ENCODE results near the gene PACC1. TPM values are rescaled to one million over a fixed set of nuclear protein-coding genes. Genes with fewer than 3 reads are reported as not detected.

Gene PACC1
- total RNA-seq, 1 experiment from 2014 or later: 27.7 TPM

DNA sequence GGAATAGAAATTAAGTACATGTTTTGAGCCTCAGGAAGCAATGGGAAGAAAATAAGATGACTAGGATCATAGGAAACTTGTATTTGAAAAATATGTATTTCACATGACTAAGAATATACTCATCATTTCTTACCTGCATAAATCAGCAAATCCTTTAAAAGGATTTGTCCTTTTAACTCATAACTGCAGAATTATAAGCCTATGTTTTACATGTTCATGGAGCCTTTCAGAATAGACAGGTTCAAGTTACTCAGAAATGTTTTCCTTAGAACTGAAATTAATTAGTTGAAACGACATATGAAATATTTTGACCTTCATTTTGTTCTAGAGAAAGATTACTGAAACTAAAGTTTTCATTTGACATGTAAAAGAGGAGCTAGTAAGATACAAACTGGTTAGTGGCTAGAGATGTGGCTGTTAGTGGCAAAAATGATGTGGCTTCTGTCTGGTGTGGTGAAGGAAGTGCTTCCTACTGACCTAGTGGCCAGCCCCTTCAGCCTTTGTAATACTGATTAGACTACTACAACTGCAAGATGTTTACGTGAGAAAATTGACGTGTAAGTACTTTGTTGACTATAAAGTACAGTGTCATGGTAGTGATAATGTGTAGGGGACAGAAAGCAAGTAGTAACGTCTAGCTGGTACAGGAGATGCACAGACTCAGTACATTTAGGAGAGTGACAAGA is 54.7 kb downstream of the PACC1 start:
- Histone ChIP-seq H4K20me1 (ENCODE audit: insufficient read depth) (no peaks in the 10 kb centered on the region), H3K27ac (no peak overlapping the region), H3K9me2 (ENCODE audit: insufficient read depth) (no peaks in the 10 kb centered on the region), H3K4me1 (replicated peaks; ENCODE audit: insufficient read depth) (no peaks in the 10 kb centered on the region), H2AFZ (no peak overlapping the region), H3K27me3 (ENCODE audit: insufficient read depth, low read depth) (no peaks in the 10 kb centered on the region), H3F3A (ENCODE audit: insufficient read depth, low read depth) (peaks cover 8% of the 10 kb centered on the region; the same call in 1 of the 2 replicates), H3K4me3 (no peak overlapping the region), H3K79me2 (ENCODE audit: low read depth) (no peaks in the 10 kb centered on the region), H3K36me3 (ENCODE audit: low read depth) (peaks cover 8% of the 10 kb centered on the region), H3K9me3 (ENCODE audit: insufficient read depth, low read depth) (no peaks in the 10 kb centered on the region), H3K4me2 (no peak overlapping the region)
- intact Hi-C loops (cut with micrococcal nuclease; ENCODE audit: unreplicated experiment): no loop called here
- BruUV-seq (replicated peaks): no TSS peak
- DNase-seq: no peak
- no peak for TF ChIP-seq EZH2 (IDR thresholded peaks at IDR 0.05; ENCODE audit: low read depth)
- TF ChIP-seq, protein P1, sequence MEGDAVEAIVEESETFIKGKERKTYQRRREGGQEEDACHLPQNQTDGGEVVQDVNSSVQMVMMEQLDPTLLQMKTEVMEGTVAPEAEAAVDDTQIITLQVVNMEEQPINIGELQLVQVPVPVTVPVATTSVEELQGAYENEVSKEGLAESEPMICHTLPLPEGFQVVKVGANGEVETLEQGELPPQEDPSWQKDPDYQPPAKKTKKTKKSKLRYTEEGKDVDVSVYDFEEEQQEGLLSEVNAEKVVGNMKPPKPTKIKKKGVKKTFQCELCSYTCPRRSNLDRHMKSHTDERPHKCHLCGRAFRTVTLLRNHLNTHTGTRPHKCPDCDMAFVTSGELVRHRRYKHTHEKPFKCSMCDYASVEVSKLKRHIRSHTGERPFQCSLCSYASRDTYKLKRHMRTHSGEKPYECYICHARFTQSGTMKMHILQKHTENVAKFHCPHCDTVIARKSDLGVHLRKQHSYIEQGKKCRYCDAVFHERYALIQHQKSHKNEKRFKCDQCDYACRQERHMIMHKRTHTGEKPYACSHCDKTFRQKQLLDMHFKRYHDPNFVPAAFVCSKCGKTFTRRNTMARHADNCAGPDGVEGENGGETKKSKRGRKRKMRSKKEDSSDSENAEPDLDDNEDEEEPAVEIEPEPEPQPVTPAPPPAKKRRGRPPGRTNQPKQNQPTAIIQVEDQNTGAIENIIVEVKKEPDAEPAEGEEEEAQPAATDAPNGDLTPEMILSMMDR (conservative IDR thresholded peaks at IDR 0.05): no peak
- POLR2A ChIA-PET (ENCODE audit: unreplicated experiment): no interaction called here
- CTCF ChIA-PET: interaction anchor here (0.7 kb wide), 1 partner anchor 289 kb away, joined by 3 read pairs; no protein-coding TSS in a partner anchor

DNA sequence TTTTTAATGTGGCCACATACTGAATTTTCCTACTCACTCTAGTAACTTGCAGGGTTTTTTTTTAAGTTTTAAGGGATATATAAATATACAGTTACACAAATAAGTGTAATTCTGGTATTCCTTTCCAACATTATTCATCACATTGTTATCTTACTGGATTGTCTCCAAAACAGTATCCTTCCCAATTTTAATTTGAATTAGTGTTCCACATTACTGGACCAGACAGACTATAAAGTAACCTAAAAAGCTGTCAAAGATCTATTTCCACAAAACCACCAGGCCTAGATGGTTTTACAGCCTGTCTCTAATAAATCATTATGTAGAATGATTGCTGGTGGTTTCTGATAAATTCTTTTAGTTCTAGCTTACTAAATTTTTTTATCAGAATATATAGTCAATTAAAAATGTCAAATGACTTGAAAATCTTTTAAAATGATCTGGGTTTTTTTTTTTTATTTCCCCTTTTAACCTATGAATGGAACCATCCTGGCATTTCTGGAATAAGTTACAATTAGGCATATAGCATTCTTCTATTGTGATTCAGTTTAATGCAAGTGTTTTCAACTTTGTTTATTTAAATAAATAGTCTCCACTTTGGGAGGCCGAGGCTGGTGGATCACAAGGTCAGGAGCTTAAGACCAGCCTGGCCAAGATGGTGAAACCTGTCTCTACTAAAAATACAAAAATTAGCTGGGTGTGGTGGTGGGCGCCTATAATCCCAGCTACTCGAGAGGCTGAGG is 59.3 kb downstream of the PACC1 start:
- Histone ChIP-seq H3K27ac (no peak overlapping the region), H3K4me2 (no peak overlapping the region), H3F3A (ENCODE audit: insufficient read depth, low read depth) (peaks cover 3% of the 10 kb centered on the region; the same call in 1 of the 2 replicates), H3K9me3 (ENCODE audit: insufficient read depth, low read depth) (no peaks in the 10 kb centered on the region), H2AFZ (no peak overlapping the region), H3K4me1 (replicated peaks; ENCODE audit: insufficient read depth) (no peaks in the 10 kb centered on the region), H3K79me2 (ENCODE audit: low read depth) (no peaks in the 10 kb centered on the region), H3K9me2 (ENCODE audit: insufficient read depth) (no peaks in the 10 kb centered on the region), H4K20me1 (ENCODE audit: insufficient read depth) (no peaks in the 10 kb centered on the region), H3K27me3 (ENCODE audit: insufficient read depth, low read depth) (no peaks in the 10 kb centered on the region), H3K36me3 (ENCODE audit: low read depth) (peaks cover 13% of the 10 kb centered on the region; the same call in 1 of the 2 replicates), H3K4me3 (no peak overlapping the region)
- ChIA-PET POLR2A (ENCODE audit: unreplicated experiment) (no interaction called here), CTCF (no interaction called here)
- DNase-seq: no peak
- BruUV-seq (replicated peaks): no TSS peak
- intact Hi-C loops (cut with micrococcal nuclease; ENCODE audit: unreplicated experiment): loop anchor here (1.0 kb wide), 1 partner anchor 8 kb away; no protein-coding TSS in a partner anchor
- TF ChIP-seq EZH2 (IDR thresholded peaks at IDR 0.05; ENCODE audit: low read depth): no peak
- TF ChIP-seq, protein P1 (conservative IDR thresholded peaks at IDR 0.05): no peak

DNA sequence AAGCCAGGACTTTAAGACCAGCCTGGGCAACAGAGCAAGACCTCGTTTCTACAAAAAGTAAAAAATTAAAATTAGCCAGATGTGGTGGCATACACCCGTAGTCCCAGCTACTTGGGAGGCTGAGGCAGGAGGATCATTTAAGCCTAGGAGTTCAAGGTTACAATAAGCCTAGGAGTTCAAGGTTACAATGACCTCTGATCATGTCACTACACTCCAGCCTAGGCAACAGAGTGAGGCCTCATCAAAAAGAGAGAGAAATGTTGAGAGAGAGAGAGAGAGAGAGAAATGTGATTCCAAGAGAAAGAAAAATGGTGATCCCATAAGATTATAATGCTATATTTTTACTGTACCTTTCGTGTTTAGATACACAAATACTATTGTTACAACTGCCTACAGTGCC is 60.2 kb downstream of the PACC1 start:
- Histone ChIP-seq H3K4me1 (replicated peaks; ENCODE audit: insufficient read depth) (no peaks in the 10 kb centered on the region), H3K36me3 (ENCODE audit: low read depth) (peaks cover 12% of the 10 kb centered on the region; the same call in 1 of the 2 replicates), H3K27ac (no peak overlapping the region), H2AFZ (no peak overlapping the region), H3K9me3 (ENCODE audit: insufficient read depth, low read depth) (no peaks in the 10 kb centered on the region), H3K27me3 (ENCODE audit: insufficient read depth, low read depth) (no peaks in the 10 kb centered on the region), H4K20me1 (ENCODE audit: insufficient read depth) (0 out of 2 replicates have a peak, but pooled peaks cover 2% of the 10 kb centered on the region), H3K4me2 (no peak overlapping the region), H3K79me2 (ENCODE audit: low read depth) (no peaks in the 10 kb centered on the region), H3K9me2 (ENCODE audit: insufficient read depth) (no peaks in the 10 kb centered on the region), H3K4me3 (no peak overlapping the region), H3F3A (ENCODE audit: insufficient read depth, low read depth) (peaks cover 3% of the 10 kb centered on the region; the same call in 1 of the 2 replicates)
- intact Hi-C loops (cut with micrococcal nuclease; ENCODE audit: unreplicated experiment): no loop called here
- DNase-seq: no peak
- ChIA-PET POLR2A (ENCODE audit: unreplicated experiment) (no interaction called here), CTCF (no interaction called here)
- BruUV-seq (replicated peaks): no TSS peak
- TF ChIP-seq, protein P1 (conservative IDR thresholded peaks at IDR 0.05): no peak
- no peak for TF ChIP-seq EZH2 (IDR thresholded peaks at IDR 0.05; ENCODE audit: low read depth)
